Measurements from ENCODE around the gene TTC9B.
"Not testable (repeated sequence)": the region's sequence is repeated elsewhere in the genome, so short reads cannot be mapped to it uniquely, and the experiment has no call there.

The TTC9B gene

GRCh38 chr19:40232949-40233810 lies 15.0 kb upstream of the TTC9B start:
- DNase-seq (ENCODE audit: low read depth) = no peak

GRCh38 chr19:40232479-40232878 lies 14.3 kb upstream of the TTC9B start:
- no peak for DNase-seq (ENCODE audit: low read depth)

- DNase-seq (ENCODE audit: low read depth) = no peak
These were observed 13.6 kb upstream of the TTC9B start for GRCh38 chr19:40231544-40232424.

- DNase-seq (ENCODE audit: low read depth) = no peak
These were observed 12.9 kb upstream of the TTC9B start for GRCh38 chr19:40231057-40231456.

- DNase-seq (ENCODE audit: low read depth) = no peak
These were observed 11.8 kb upstream of the TTC9B start for GRCh38 chr19:40229926-40230417.

- DNase-seq (ENCODE audit: low read depth) = peak; percentile 16
These were observed 11.3 kb upstream of the TTC9B start for GRCh38 chr19:40229484-40229883.

- DNase-seq (ENCODE audit: low read depth) = no peak
These were observed 10.7 kb upstream of the TTC9B start for GRCh38 chr19:40228863-40229262.

GRCh38 chr19:40228346-40228745 lies 10.2 kb upstream of the TTC9B start:
- no peak for DNase-seq (ENCODE audit: low read depth)

- DNase-seq (ENCODE audit: low read depth) = peak; percentile 21
These were observed 7.5 kb upstream of the TTC9B start for GRCh38 chr19:40225440-40226305.

- no peak for DNase-seq (ENCODE audit: low read depth)
These were observed 6.4 kb upstream of the TTC9B start for GRCh38 chr19:40224342-40225150.

- DNase-seq (ENCODE audit: low read depth) = no peak
These were observed 5.1 kb upstream of the TTC9B start for GRCh38 chr19:40223135-40223822.

- peak; percentile 73 for DNase-seq (ENCODE audit: low read depth)
These were observed 3.9 kb upstream of the TTC9B start for GRCh38 chr19:40221858-40222619.

GRCh38 chr19:40220674-40221073 lies 2.5 kb upstream of the TTC9B start:
- DNase-seq (ENCODE audit: low read depth) = no peak

GRCh38 chr19:40219721-40220276 lies 1.6 kb upstream of the TTC9B start:
- peak; percentile 11 for DNase-seq (ENCODE audit: low read depth)

- DNase-seq (ENCODE audit: low read depth) = not testable (repeated sequence)
These were observed 845 bp upstream of the TTC9B start for GRCh38 chr19:40219029-40219428.

GRCh38 chr19:40217027-40217810 lies 965 bp downstream of the TTC9B start:
- no peak for DNase-seq (ENCODE audit: low read depth)

- no peak for DNase-seq (ENCODE audit: low read depth)
These were observed 1.5 kb downstream of the TTC9B start for GRCh38 chr19:40216777-40217026.

- no peak for DNase-seq (ENCODE audit: low read depth)
These were observed 2.0 kb downstream of the TTC9B start for GRCh38 chr19:40216013-40216776.

Data from GM04503 (cell line).